GM21528 (cell line): Measurements from ENCODE around the gene MAGEC1.
"Not testable (repeated sequence)": the region's sequence is repeated elsewhere in the genome, so short reads cannot be mapped to it uniquely, and the experiment has no call there.

Source experiments
- ATAC-seq: cut with Tn5 transposase; IDR thresholded peaks from one replicate; pipeline ENCODE4 v1.9.1; 2021; ENCODE audit warnings: mild to moderate bottlenecking, moderate library complexity; ENCODE audit not compliant: unreplicated experiment, low FRiP score

The MAGEC1 gene

DNA sequence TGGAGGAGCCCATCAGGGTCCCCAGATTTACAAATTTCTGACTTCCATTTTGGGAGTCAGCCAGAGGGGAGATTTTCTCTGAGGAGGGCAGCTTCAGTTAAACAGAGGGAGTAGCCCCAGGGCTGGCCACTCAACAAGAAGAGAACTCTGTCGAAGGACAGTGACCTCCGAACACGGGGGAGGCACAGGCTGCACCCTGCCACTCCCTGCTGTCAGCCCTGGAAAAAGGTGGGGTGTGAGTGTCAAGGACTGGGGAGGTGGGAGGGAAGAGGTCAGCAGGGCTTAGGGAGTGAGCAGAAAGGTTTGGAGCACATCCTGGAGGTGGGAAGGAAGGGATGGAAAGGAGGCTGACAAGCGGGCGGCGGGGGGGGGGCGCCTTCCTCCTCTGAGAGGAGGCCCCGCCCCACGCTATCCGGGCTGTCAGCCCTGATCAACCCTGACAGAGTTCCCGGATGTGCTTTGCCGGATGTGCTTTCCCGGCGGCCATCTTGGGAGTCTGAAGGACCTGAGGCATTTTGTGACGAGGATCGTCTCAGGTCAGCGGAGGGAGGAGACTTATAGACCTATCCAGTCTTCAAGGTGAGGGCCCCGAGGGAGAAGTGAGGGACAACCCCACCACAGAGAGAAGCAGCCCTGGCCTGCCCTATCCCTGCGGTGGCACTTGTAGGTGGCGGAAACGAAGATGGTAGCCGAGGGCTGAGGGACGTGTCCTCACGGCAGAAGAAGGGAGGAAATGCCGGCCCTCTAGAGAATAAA lies at the start of gene MAGEC1:
Gene MAGEC1 (plus strand): TSS at position 495 of the 756 bp plus-strand sequence. CDS start 1,179 bp downstream, outside the sequence.
- ATAC-seq = no peak

GRCh38 chrX:141857479-141857878 lies 46.2 kb upstream of the MAGEC1 start:
- no peak for ATAC-seq

- no peak for ATAC-seq
Observed at GRCh38 chrX:141879616-141880015, 24.1 kb upstream of the MAGEC1 start.

GRCh38 chrX:141888811-141889210 lies 14.9 kb upstream of the MAGEC1 start:
- not testable (repeated sequence) for ATAC-seq

GRCh38 chrX:141894733-141895132 lies 9.0 kb upstream of the MAGEC1 start:
- ATAC-seq = no peak

- ATAC-seq = no peak
Observed at GRCh38 chrX:141897690-141898089, 6.0 kb upstream of the MAGEC1 start.

DNA sequence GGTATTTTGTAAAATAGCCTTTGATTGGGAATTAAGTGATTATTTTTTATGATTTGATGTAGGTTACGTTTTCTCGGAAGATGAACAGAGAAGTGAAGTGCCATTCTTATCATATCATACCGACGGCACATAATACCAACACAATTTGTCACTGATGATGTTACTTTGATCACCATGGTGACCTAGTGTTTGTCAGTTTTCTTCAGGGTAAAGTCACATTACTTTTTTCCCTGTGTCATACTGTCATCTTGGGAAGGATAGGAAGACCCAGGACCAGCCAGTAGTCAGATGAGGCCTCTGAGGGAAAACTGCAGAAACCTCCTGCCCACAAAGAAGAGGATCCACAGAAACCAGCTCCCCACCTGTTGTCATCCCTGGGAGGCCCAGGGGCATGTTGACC lies 1.3 kb upstream of the MAGEC1 start:
- no peak for ATAC-seq

DNA sequence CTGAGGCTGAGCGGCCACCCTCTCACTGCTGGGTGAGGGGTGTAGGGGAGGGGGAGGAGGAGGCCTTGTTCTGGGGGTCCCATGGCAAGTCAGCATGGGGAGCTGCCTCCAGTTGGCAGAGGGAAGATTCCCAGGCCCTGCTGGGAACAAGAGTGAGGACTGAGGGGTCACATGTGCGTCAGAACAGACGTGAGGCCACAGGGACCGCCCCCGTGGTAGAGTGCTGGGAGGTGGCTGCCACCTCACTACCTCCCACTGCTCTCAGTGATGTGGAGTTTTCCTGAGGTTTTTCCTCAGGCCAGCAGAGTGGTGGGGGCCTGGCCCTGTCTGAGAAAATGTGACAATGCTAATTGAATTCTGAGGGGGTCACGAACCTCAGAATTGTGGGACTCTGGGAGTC lies 568 bp downstream of the MAGEC1 start:
- ATAC-seq = no peak

GRCh38 chrX:141917801-141918200 lies 14.1 kb downstream of the MAGEC1 start:
- ATAC-seq = no peak

DNA sequence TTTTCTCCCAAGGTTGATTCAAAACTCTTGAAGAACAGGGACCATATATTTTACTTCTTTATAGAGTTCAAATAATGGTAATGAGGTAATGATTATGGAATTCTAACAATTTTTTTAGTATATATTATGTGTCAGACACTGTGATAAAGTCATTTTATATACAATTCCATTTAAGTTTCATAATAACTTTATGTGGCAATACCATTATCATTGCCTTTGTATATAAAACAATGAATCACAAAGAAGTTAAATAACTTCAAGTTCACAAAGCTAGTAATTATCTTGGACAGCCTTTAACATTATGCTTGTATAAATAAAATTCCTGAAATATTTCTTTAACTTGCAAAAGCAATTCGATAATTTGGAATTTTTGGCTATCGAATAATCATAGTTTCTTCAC lies 20.6 kb downstream of the MAGEC1 start:
- no peak for ATAC-seq

DNA sequence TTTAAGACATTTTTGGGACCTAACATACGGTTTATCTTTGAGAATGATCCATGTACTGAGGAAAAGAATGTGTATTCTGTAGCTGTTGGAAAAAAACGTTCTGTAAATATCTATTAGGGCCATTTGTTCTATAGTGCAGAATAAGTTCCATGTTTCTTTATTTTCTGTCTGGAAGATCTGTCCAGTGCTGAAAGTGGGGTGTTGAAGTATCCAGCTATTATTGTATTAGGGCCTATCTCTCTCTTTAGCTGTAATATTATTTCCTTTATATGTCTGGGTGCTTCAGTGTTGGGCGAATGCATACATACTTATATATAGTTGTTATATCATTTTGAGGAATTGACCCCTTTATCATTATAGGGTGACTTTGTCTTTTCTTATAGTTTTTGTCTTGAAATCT lies 24.7 kb downstream of the MAGEC1 start:
- no peak for ATAC-seq

DNA sequence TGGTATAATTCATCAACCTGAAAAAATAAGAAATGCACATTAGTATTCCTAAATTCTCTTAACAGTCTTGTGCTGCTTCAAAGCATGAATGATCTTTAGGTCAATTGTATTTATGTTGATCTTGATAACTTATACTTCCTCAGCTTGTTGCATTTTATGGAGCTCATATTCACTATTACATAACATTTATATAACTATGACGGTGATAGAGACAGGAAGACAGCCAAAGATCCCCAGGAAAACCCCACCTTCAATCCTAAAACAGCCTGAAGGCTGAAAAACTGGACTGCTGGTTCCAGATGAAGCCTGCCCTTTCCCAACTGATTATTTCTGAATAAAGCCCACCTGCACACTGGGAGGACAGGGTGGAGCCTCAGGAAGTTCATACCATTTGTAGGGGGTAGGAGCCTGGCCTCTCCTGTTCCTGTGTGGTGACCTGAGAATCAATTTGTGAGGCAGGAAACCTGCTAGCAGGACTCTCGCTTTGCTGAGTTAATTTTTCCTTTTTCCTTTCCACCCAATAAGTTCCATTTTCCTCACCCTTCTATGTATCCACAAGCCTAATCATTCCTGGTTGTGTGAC lies 30.5 kb downstream of the MAGEC1 start:
- ATAC-seq = no peak

GRCh38 chrX:141935645-141936044 lies 32.0 kb downstream of the MAGEC1 start:
- ATAC-seq = no peak

GRCh38 chrX:141936080-141936479 lies 32.4 kb downstream of the MAGEC1 start:
- no peak for ATAC-seq

GRCh38 chrX:141941234-141941633 lies 37.5 kb downstream of the MAGEC1 start:
- ATAC-seq = no peak

DNA sequence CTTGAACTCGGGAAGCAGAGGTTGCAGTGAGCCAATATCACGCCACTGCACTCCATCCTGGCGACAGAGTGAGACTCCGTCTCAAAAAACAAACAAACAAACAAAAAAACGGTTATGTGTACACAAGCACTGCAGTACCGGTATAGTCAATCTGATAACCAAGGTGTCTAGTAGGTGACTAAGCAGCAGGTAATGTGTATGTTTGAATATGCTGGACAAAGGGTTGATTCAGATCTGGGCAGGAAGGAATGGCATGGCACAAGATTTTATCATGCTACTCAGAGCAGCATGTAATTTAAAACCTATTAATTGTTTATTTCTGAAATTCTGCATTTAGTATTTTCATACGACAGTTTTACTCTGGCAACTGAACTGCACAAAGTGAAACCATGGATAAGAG lies 41.7 kb downstream of the MAGEC1 start:
- no peak for ATAC-seq

DNA sequence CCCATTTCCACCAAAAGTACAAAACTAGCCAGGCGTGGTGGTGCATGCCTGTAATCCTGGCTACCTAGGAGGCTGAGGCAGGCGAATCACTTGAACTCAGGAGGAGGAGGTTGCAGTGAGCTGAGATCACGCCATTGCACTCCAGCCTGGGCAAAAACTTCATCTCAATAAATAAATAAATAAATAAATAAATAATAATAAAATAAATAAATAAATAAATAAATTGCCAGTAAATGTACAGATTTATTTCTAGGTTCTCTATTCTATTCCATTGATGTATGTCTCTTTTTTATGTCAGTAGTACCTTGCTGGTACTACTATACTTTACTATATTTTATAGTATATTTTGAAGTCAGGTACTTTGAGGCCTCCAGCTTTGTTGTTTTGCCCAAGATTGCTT lies 43.7 kb downstream of the MAGEC1 start:
- ATAC-seq = no peak

DNA sequence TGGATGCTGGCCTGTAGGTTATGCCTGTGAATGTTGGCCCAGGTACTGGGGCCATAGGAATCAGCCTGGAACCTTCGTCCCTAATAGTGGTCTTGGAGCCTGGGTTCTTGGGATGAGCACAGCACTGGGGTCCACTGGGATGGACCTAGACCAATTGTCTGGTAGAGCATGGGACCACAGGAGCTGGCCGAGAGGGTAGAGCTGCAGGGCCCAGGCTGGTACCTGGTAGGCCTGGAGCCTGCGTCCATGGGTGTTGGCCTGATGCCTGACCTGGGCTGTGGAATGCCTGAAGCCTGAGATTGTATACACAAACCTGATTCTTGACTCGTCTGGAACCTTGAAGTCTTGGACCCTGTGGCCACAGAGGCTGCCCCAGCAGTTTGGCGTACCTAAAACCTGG lies 48.9 kb downstream of the MAGEC1 start:
- ATAC-seq = no peak

DNA sequence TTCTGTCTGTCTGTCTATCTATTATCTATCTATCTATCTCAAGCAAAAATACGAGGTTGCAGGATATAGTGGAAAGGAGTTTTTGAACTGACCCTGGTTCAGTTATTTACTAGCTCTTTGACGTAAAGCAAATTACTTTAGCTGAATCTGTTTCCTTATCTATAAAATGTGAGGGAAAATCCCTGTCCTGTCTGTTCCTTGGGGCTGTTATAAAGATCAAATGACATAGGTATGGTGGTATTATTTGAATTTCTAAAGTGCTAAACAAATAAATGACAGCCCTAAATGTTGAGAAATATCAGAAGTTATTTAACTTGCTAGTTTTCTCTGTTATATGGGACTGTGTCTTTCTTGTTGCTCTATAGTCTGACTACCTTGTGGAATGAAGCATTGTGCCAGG lies 55.0 kb downstream of the MAGEC1 start:
- ATAC-seq = no peak
